LNCAP (cell line): Measurements from ENCODE around the gene SMOC1.

Experiments used
- CTCF ChIP-seq: fragments of 450-650 bp; IDR thresholded peaks from 2 replicates; pipeline ENCODE4 v1.5.1; 2017; ENCODE audit warnings: mild to moderate bottlenecking

Gene SMOC1

GRCh38 chr14:69865701-69866365 is 13.4 kb upstream of the SMOC1 start:
- no peak for TF ChIP-seq CTCF

- TF ChIP-seq CTCF: no peak
Observed at GRCh38 chr14:69868363-69868963, 10.8 kb upstream of the SMOC1 start.

GRCh38 chr14:69870613-69871012 is 8.6 kb upstream of the SMOC1 start:
- TF ChIP-seq CTCF: no peak

- no peak for TF ChIP-seq CTCF
Observed at GRCh38 chr14:69873877-69874780, 5.1 kb upstream of the SMOC1 start.

GRCh38 chr14:69876221-69876847 is 2.9 kb upstream of the SMOC1 start:
- TF ChIP-seq CTCF: no peak

GRCh38 chr14:69876848-69877306 is 2.3 kb upstream of the SMOC1 start:
- TF ChIP-seq CTCF: no peak

- TF ChIP-seq CTCF: peak; percentile 68
Observed at GRCh38 chr14:69877492-69877891, 1.7 kb upstream of the SMOC1 start.
